Ureter (tissue), 1 donor: ENCODE results near the gene GPR151. TPM values are rescaled to one million over a fixed set of nuclear protein-coding genes. Genes with fewer than 3 reads are reported as not detected.

Source experiments
- DNase-seq: peaks from one replicate; pipeline ENCODE4 v3.0.0-alpha.2; 2020; ENCODE audit warnings: low spot score
- total RNA-seq: library from RNA; stranded (reverse); gene quantifications from one replicate; pipeline ENCODE4 v1.2.4, GENCODE V29; 2023
- donor health status: DM: yes; HTN: yes; CAD: no.

Gene GPR151
- total RNA-seq, 1 donor from 2014 or later = not detected

GRCh38 chr5:146520731-146521130 is 4.7 kb upstream of the GPR151 start:
- no peak for DNase-seq

- DNase-seq = no peak
Observed at GRCh38 chr5:146519554-146519953, 3.6 kb upstream of the GPR151 start.

DNA sequence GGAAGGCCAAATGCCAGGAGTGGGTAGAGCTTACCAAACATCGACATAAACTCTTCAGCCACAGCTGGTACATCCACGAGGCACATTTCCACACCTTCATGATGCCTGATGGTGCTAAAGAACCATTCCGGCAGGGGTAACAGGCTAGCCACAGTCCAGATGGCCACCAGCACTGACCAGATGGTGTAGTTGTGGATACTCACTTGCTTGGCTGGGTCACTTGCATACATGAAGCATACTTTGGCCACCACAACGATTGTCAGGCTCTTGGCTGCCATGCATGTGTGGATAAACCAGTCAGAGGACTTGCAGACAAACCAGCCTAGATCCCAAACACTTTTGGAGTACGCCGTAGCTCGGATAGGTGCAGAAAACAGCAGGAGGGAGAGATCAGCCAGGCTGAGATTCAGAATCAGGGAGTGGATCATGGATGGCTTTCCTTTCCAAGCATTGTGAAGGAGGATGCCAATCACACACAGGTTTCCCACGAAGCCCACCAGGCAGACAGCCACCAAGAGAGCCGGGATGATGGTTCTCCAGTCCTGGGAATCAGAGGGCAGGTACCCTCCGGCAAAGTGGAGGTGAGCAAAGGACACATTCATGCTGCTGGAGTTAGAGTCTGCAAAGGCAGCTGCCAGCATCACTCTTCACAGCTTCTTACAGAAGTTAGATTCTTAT is 378 bp downstream of the GPR151 start:
- no peak for DNase-seq

DNA sequence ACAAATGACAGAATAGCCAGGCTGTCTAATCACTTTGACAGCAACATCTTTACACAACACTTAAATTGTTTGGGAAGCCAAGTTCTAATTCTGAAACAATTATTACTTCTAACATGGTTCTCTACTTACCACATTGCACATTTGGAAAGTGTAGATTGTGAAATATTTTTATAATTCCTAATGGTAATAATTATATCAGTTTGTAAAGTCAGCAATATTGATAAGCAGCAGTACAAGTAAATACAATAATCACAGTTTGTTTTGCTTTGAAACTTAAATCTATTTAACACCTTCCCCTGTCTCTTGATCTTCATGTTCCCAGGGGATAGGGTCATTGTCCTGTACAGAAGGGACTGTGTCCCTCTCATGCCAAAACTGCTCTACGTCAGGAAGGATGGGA is 1.4 kb downstream of the GPR151 start:
- no peak for DNase-seq

- no peak for DNase-seq
Observed at GRCh38 chr5:146513462-146513861, 2.5 kb downstream of the GPR151 start.

DNA sequence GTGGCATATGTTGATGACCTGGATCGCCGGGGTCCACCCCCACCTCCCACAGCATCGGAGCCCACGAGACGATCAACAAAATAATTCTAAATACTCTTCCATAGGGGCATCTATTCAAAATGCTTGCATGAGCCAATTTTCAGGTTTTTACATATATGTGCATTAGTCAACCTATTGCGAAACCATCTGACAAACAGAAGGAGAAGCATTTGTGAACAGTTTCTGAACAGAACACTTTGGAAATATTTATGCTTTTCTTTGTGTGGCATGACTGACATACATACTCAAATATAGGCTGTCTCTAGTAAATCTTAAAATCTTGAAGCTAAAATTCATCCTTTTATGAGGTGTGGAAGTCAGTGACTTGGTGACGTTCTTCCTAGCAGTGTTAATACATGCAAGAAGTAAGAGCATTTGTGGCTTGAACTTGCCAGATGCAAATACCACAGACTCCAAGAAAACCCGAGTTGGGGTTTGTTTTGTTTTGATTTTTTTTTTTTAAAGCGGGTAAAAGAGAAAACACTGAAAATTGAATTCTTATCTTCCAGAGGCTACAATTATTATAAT is 5.3 kb downstream of the GPR151 start:
- DNase-seq = no peak

GRCh38 chr5:146507428-146507827 is 8.6 kb downstream of the GPR151 start:
- DNase-seq = no peak

- no peak for DNase-seq
Observed at GRCh38 chr5:146499680-146500079, 16.3 kb downstream of the GPR151 start.

- DNase-seq = no peak
Observed at GRCh38 chr5:146494656-146495055, 21.3 kb downstream of the GPR151 start.

GRCh38 chr5:146490089-146490843 is 25.7 kb downstream of the GPR151 start:
- DNase-seq = no peak

GRCh38 chr5:146484714-146485391 is 31.1 kb downstream of the GPR151 start:
- DNase-seq = no peak

DNA sequence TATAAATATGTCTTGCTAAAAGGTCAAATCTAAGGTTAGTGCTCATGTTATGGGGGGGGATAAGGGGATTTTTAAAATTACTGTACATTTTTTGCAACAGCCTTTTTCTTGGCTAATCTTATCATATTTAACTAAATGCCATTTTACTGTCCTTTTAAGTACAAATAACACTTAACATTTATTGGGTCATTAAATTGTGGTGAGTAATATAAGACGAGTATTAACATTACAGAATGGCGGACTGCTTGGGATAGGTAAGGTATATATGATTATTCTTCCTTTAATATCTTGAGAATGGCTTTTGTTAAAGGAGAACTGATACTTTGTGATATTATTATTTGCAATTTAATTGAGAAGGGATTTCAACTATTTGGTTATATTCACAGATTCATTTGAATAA is 33.2 kb downstream of the GPR151 start:
- DNase-seq = no peak

DNA sequence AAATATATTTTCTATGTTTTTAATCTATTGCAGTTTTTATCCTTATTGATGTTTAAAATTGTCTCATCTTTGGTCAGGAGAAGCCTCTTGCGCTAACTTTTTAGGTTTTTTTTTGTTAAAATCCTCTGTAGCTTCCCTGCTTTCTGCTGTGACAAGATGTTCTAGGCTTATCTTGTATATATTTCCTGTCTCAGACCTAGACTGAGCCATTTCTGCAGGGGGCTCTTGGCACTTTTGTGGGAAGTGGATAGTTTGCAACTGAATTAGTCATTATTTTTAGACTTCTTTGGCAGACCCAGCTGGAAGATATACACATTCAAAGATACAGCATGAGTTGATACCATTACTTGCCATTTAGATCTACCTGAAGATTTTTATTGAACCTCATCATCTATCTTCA is 40.1 kb downstream of the GPR151 start:
- no peak for DNase-seq

DNA sequence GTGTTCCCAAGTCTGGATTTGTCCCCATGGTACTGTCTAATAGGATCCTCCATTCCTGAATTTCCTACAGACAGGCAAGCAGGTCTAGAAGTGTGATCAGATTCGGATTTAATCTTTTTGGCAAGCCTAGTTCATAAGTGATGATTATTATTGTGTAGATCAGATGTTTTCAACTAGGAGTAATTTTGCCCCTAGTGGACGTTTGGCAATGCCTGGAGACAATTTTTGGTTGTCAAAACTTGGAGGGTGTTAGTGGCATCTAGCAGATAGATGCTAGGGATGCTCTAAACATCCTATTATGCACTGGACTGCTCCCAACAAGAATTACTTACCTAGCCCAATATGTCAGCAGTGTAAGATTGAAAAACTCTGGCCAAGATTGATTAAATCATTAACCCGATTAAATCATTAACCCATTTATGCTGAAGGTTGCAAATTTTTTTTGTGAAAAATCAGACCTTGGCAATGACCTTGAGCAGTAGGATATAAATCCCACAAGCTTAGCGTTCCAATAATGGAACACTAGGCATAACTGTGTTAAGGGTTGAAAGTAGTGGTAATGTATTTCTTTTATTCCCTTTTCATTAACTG is 40.7 kb downstream of the GPR151 start:
- DNase-seq = no peak

- no peak for DNase-seq
Observed at GRCh38 chr5:146474065-146474464, 41.9 kb downstream of the GPR151 start.

DNA sequence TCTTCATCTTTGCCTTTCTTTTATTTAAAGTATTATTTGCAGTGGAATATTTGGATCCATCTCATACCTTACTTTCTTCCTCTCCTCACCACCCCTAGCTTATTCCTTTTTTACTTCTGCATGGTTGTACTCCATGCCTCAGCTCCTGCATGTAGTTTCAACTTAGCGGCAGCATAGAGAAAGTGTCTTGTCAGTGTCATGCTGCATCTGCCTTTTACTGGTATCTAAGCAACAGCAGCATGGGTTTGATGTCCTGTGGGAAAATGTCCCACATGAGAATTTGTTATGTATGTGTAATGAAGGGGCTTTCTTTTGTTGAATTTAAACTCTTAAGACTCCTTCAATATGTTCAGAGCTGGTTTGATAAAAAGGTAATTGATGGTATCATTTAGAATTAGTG is 48.2 kb downstream of the GPR151 start:
- no peak for DNase-seq

DNA sequence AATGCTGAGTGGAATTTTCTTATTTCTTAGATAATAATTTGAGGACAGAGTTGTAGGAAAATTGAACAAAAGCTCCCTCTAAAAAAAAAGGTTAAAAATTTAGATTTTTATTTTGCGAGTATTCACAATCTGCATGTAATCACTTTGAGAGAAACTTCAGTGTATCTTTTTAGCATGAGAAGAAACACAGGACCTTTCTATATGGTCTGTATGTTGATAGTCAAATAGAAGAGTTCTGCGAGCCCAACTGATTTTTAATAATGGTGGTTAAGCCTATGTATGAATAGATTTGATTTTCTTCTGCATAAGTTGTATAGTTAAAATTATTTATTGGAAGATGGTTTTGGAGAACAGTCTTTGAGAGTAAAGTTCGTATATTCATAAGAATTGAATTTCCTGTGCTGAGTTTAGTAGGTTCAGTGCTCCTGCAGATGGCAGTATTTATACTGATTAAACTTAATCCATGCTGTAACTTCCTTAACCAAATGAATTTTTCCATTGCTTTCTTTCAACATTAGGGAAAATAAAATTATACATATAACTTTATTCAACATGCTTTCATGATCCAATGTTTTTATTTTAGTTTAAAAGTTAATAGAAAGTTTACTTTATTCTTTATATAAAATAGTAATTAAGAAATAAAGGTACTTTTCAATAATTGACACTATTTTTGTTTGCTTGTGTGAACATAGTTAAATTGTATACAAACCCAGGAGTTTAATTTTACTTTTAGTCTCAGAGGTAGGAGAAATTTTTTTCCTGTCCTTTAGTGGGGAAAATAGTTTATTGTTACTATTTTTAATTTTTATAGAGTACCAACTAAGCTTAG is 49.3 kb downstream of the GPR151 start:
- no peak for DNase-seq

DNA sequence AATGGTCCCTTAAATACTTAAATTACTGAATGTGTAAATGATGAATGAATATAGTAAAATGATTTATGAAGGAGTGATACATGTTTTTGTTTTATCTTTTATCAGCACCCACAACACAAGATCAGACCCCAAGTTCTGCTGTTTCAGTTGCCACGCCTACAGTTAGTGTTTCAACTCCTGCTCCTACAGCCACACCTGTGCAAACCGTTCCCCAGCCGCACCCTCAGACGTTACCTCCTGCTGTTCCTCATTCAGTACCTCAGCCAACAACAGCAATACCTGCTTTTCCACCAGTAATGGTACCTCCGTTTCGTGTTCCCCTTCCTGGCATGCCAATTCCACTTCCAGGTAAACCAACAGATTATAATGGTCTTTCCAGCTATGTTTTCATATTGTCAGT is 52.5 kb downstream of the GPR151 start:
- no peak for DNase-seq
